ENCODE results near the gene CAPN10.

The CAPN10 gene

GRCh38 chr2:240626531-240627300 is 40.2 kb downstream of the CAPN10 start:
- no peak for FAIRE-seq

- no peak for FAIRE-seq
Observed at GRCh38 chr2:240627736-240628506, 41.4 kb downstream of the CAPN10 start.

GRCh38 chr2:240628507-240628807 is 41.9 kb downstream of the CAPN10 start:
- FAIRE-seq, result no peak

- no peak for FAIRE-seq
Observed at GRCh38 chr2:240628808-240629618, 42.5 kb downstream of the CAPN10 start.

GRCh38 chr2:240629619-240629967 is 43.1 kb downstream of the CAPN10 start:
- FAIRE-seq, result no peak

GRCh38 chr2:240629968-240630770 is 43.6 kb downstream of the CAPN10 start:
- no peak for FAIRE-seq

- FAIRE-seq, result no peak
Observed at GRCh38 chr2:240630771-240631547, 44.4 kb downstream of the CAPN10 start.

GRCh38 chr2:240631548-240632305 is 45.2 kb downstream of the CAPN10 start:
- FAIRE-seq, result no peak

GRCh38 chr2:240632306-240632721 is 45.8 kb downstream of the CAPN10 start:
- FAIRE-seq, result no peak

GRCh38 chr2:240635121-240635997 is 48.8 kb downstream of the CAPN10 start:
- no peak for FAIRE-seq

GRCh38 chr2:240635998-240636547 is 49.5 kb downstream of the CAPN10 start:
- no peak for FAIRE-seq

GRCh38 chr2:240636563-240637115 is 50.1 kb downstream of the CAPN10 start:
- FAIRE-seq, result no peak

- no peak for FAIRE-seq
Observed at GRCh38 chr2:240637116-240637900, 50.8 kb downstream of the CAPN10 start.

GRCh38 chr2:240637901-240638345 is 51.4 kb downstream of the CAPN10 start:
- FAIRE-seq, result no peak

GRCh38 chr2:240638512-240639160 is 52.1 kb downstream of the CAPN10 start:
- no peak for FAIRE-seq

GRCh38 chr2:240639566-240639965 is 53.0 kb downstream of the CAPN10 start:
- FAIRE-seq, result no peak

- no peak for FAIRE-seq
Observed at GRCh38 chr2:240640939-240641338, 54.4 kb downstream of the CAPN10 start.
